ENCODE measurements around the gene FMO4. TPM values are rescaled to one million over a fixed set of nuclear protein-coding genes. Genes with fewer than 3 reads are reported as not detected.
"Not testable (repeated sequence)": the region's sequence is repeated elsewhere in the genome, so short reads cannot be mapped to it uniquely, and the experiment has no call there.

Gene FMO4
- total RNA-seq, 1 donor from 2014 or later, result 0.52 TPM

GRCh38 chr1:171359731-171360527 is 45.9 kb downstream of the FMO4 start:
- not testable (repeated sequence) for DNase-seq (ENCODE audit: low read depth)

GRCh38 chr1:171366085-171366484 is 52.1 kb downstream of the FMO4 start:
- no peak for TF ChIP-seq CTCF (conservative IDR thresholded peaks at IDR 0.05; ENCODE audit: low read depth, low read length)
- no peak for DNase-seq (ENCODE audit: low read depth)
- no peak overlapping the region for H3K4me3 ChIP-seq (ENCODE audit: low read depth, low read length)

More at GRCh38 chr1:171359731-171360527, 45.9 kb downstream of the FMO4 start:
- not testable (repeated sequence) for H3K4me3 ChIP-seq (ENCODE audit: low read depth, low read length)
- TF ChIP-seq CTCF (conservative IDR thresholded peaks at IDR 0.05; ENCODE audit: low read depth, low read length), result peak; percentile 51

- no peak for TF ChIP-seq CTCF (conservative IDR thresholded peaks at IDR 0.05; ENCODE audit: low read depth, low read length)
- DNase-seq (ENCODE audit: low read depth), result no peak
- H3K4me3 ChIP-seq (ENCODE audit: low read depth, low read length), result no peak overlapping the region
Observed at GRCh38 chr1:171366816-171367215, 52.8 kb downstream of the FMO4 start.

- DNase-seq (ENCODE audit: low read depth), result no peak
- H3K4me3 ChIP-seq (ENCODE audit: low read depth, low read length), result no peak overlapping the region
- no peak for TF ChIP-seq CTCF (conservative IDR thresholded peaks at IDR 0.05; ENCODE audit: low read depth, low read length)
Observed at GRCh38 chr1:171367436-171367835, 53.5 kb downstream of the FMO4 start.

- no peak for TF ChIP-seq CTCF (conservative IDR thresholded peaks at IDR 0.05; ENCODE audit: low read depth, low read length)
- H3K4me3 ChIP-seq (ENCODE audit: low read depth, low read length), result no peak overlapping the region
- no peak for DNase-seq (ENCODE audit: low read depth)
Observed at GRCh38 chr1:171372418-171373084, 58.6 kb downstream of the FMO4 start.

GRCh38 chr1:171373357-171374122 is 59.6 kb downstream of the FMO4 start:
- not testable (repeated sequence) for DNase-seq (ENCODE audit: low read depth); H3K4me3 ChIP-seq (ENCODE audit: low read depth, low read length)

GRCh38 chr1:171379846-171380245 is 65.9 kb downstream of the FMO4 start:
- no peak for TF ChIP-seq CTCF (conservative IDR thresholded peaks at IDR 0.05; ENCODE audit: low read depth, low read length)
- no peak for DNase-seq (ENCODE audit: low read depth)
- H3K4me3 ChIP-seq (ENCODE audit: low read depth, low read length), result no peak overlapping the region

Measured in epithelial cell of proximal tubule (primary cell).